Lung (tissue), 12 donors: ENCODE data around the gene STXBP5L. TPM values are rescaled to one million over a fixed set of nuclear protein-coding genes. Genes with fewer than 3 reads are reported as not detected.
"Not testable (repeated sequence)": the region's sequence is repeated elsewhere in the genome, so short reads cannot be mapped to it uniquely, and the experiment has no call there.

Experiments
- ATAC-seq: fragments of 200-7000 bp; cut with Tn5 transposase; one replicate; pipeline ENCODE4 v1.9.1; 2020; ENCODE audit warnings: moderate number of reproducible peaks; ENCODE audit not compliant: insufficient read depth, low FRiP score
- DNase-seq, 3 donors: peaks; one replicate each; pipeline ENCODE4 v3.0.0-alpha.2; 2013 to 2017
- H3K27ac ChIP-seq, 2 donors: one replicate each; pipeline ENCODE4 v1.5.1; 2013; ENCODE audit warnings: mild to moderate bottlenecking in 2 of 2, moderate library complexity in 2 of 2, control low read depth in 1 of 2, inconsistent platforms in 1 of 2, low read depth in 1 of 2, low read length in 1 of 2
- H3K27me3 ChIP-seq, 3 donors: one replicate each; pipeline ENCODE4 v1.5.1; 2013; ENCODE audit warnings: low read length in 2 of 3; ENCODE audit not compliant: control insufficient read depth in 3 of 3, insufficient read depth in 3 of 3
- H3K36me3 ChIP-seq, 4 donors: one replicate each; pipeline ENCODE4 v1.5.1; 2013; ENCODE audit warnings: low read length in 4 of 4, mild to moderate bottlenecking in 1 of 4, moderate library complexity in 1 of 4; ENCODE audit not compliant: control insufficient read depth in 4 of 4, insufficient read depth in 4 of 4
- H3K4me1 ChIP-seq, 5 donors: one replicate each; pipeline ENCODE4 v1.5.1; 2013; ENCODE audit warnings: low read length in 5 of 5, mild to moderate bottlenecking in 2 of 5, moderate library complexity in 1 of 5; ENCODE audit not compliant: control insufficient read depth in 5 of 5, insufficient read depth in 5 of 5
- H3K4me3 ChIP-seq: one replicate; pipeline ENCODE4 v1.5.1; 2013; ENCODE audit warnings: mild to moderate bottlenecking, control low read depth, moderate library complexity
- H3K9ac ChIP-seq, 2 donors: one replicate each; pipeline ENCODE4 v1.5.1; 2013; ENCODE audit warnings: low read length in 2 of 2, control low read depth in 1 of 2; ENCODE audit not compliant: insufficient read depth in 1 of 2
- H3K9me3 ChIP-seq, 4 donors: one replicate each; pipeline ENCODE4 v1.5.1; 2013; ENCODE audit warnings: low read length in 3 of 4, mild to moderate bottlenecking in 1 of 4, moderate library complexity in 1 of 4; ENCODE audit not compliant: control insufficient read depth in 4 of 4, insufficient read depth in 3 of 4
- WGBS, 2 donors: extraction: QIAGEN DNeasy Blood & Tissue Kit; methylation state at CpG; one replicate each; pipeline ENCODE4 v1.1.7; 2013; 5-methylcytosine and 5-hydroxymethylcytosine counted together
- polyA plus RNA-seq, 2 donors: library from polyadenylated mRNA; stranded (reverse); fragments of 200-250 nt; gene quantifications; one replicate each; pipeline ENCODE4 v1.2.1, GENCODE V29; 2013
- total RNA-seq, 2 donors: library from RNA; depleted of rRNA in 1 of 2; stranded (reverse); fragments of >200 nt in 1 of 2; gene quantifications; one replicate each; pipeline ENCODE4 v1.2.1, GENCODE V29; 2014 to 2021
- TF ChIP-seq, protein P1 (sequence below): IDR thresholded peaks from 2 replicates; pipeline ENCODE4 v1.5.1; 2012; ENCODE audit warnings: mild to moderate bottlenecking; ENCODE audit errors: control extremely low read depth, extremely low read depth
- donor health status: control.
- donor health status: control.
- donor health status: Bipolar disorder and iron deficiency.
- donor health status: healthy.
- donor health status: DM: yes; HTN: yes; CAD: no.

The STXBP5L gene
- total and polyA plus RNA-seq, 4 donors, result 0.26 TPM; not detected in 3

DNA sequence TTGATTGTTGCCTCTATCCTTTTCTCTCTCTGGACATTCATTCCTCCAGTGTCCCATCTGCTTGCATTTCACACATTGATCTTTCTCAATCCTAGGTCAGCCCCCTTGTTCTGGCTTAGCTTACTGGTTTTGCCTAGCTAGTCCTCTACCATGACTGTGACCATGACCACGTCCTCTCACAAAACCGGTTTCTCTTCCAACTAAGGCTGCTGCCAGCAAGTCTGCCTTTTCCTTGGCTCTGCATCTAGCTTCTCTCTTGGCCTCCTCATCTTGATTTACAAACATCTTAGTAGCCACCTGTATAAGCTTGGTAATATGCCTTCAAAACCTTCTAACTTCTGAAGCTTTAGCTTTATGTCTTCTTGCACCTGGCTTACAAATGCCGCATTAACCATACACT is 167.2 kb downstream of the STXBP5L start:
- Histone ChIP-seq H3K4me1 (peaks cover 0 to 6% (median 0%) of the 10 kb centered on the region in 5 donors), H3K9ac (no peak overlapping the region), H3K27me3 (no peaks in the 10 kb centered on the region), H3K4me3 (no peak overlapping the region), H3K36me3 (no peaks in the 10 kb centered on the region), H3K9me3 (peaks cover 0 to 10% (median 0%) of the 10 kb centered on the region in 4 donors), H3K27ac (no peak overlapping the region)
- ATAC-seq (no peak), DNase-seq (no peak)
- TF ChIP-seq, protein P1, sequence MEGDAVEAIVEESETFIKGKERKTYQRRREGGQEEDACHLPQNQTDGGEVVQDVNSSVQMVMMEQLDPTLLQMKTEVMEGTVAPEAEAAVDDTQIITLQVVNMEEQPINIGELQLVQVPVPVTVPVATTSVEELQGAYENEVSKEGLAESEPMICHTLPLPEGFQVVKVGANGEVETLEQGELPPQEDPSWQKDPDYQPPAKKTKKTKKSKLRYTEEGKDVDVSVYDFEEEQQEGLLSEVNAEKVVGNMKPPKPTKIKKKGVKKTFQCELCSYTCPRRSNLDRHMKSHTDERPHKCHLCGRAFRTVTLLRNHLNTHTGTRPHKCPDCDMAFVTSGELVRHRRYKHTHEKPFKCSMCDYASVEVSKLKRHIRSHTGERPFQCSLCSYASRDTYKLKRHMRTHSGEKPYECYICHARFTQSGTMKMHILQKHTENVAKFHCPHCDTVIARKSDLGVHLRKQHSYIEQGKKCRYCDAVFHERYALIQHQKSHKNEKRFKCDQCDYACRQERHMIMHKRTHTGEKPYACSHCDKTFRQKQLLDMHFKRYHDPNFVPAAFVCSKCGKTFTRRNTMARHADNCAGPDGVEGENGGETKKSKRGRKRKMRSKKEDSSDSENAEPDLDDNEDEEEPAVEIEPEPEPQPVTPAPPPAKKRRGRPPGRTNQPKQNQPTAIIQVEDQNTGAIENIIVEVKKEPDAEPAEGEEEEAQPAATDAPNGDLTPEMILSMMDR, result no peak
- 87 to 88% methylated on average over 3 of the region's 3 CpGs for WGBS, 2 donors

DNA sequence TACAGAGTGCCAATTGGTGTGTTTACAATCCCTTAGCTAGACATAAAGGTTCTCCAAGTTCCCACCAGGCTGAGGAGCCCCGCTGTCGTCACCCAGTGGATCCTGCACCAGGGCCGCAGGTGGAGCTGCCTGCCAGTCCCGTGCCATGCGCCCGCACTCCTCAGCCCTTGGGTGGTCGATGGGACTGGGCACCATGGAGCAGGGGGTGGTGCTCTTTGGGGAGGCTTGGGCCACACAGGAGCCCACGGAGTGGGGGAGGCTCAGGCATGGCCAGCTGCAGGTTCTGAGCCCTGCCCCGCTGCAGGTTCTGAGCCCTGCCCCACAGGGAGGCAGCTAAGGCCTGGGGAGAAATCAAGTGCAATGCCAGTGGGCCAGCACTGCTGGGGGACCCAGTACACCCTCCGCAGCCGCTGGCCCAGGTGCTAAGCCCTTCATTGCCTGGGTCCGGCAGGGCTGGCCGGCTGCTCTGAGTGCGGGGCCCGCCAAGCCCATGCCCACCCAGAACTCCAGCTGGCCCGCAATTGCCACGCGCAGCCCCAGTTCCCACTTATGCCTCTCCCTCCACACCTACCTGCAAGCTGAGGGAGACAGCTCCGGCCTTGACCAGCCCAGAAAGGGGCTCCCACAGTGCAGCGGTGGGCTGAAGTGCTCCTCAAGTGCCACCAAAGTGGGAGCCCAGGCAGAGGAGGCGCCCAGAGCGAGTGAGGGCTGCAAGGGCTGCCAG is 170.5 kb downstream of the STXBP5L start:
- H3K27me3 ChIP-seq, H3K27ac ChIP-seq, H3K9ac ChIP-seq, H3K4me1 ChIP-seq, ATAC-seq, H3K36me3 ChIP-seq, H3K4me3 ChIP-seq, DNase-seq: not testable (repeated sequence)
- peaks cover 0 to 12% (median 0%) of the 10 kb centered on the region in 4 donors for H3K9me3 ChIP-seq
- WGBS, 2 donors, result 90 to 94% methylated on average over 22 of the region's 22 CpGs

DNA sequence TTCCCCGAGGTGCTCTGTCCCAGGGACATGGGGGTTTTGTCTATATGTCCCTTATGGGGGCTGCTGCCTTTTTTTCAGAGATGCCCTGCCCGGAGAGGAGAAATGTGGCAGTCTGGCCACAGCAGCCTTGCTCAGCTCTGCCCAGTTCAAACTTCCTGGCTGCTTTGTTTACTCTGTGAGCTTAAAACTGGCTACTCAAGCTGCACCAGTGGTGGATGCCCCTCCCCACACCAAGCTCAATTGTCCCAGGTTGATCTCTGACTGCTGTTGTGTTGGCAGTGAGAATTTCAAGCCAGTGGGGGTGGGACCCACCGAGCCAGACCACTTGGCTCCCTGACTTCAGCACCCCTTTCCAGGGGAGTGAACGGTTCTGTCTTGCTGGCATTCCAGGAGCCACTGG is 188.9 kb downstream of the STXBP5L start:
- Histone ChIP-seq H3K36me3 (no peaks in the 10 kb centered on the region), H3K4me3 (no peak overlapping the region), H3K9ac (no peak overlapping the region), H3K4me1 (no peaks in the 10 kb centered on the region), H3K9me3 (peaks cover 0 to 4% (median 0%) of the 10 kb centered on the region in 4 donors), H3K27me3 (no peaks in the 10 kb centered on the region), H3K27ac (no peak overlapping the region)
- 40 to 52% methylated on average over 4 of the region's 4 CpGs for WGBS, 2 donors
- DNase-seq (peak in 2 of 3 donors; percentile 2 to 46), ATAC-seq (no peak)
- TF ChIP-seq, protein P1, result no peak

DNA sequence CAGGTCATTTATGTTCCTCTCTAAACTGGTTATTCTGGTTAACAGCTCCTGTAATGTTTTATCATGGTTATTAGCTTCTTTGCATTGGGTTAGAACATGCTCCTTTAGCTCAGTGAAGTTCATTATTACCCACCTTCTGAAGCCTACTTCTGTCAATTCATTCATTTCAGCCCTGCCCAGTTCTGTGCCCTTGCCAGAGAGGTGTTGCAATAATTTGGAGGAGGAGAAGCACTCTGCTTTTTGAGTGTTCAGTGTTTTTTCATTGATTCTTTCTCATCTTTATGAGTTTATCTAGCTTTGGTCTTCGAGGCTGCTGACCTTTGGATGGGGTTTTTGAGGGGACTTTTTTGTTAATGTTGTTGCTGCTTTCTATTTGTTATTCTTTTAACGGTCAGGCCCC is 203.1 kb downstream of the STXBP5L start:
- not testable (repeated sequence) for H3K36me3 ChIP-seq, H3K4me1 ChIP-seq, H3K9ac ChIP-seq, H3K9me3 ChIP-seq, H3K27me3 ChIP-seq, ATAC-seq, H3K27ac ChIP-seq, H3K4me3 ChIP-seq
- peak in 1 of 3 donors; percentile 16 for DNase-seq
- 52 to 66% methylated on average over 2 of the region's 2 CpGs for WGBS, 2 donors
